ENCODE measurements around the gene ABHD6.
"Not testable (repeated sequence)": the region's sequence is repeated elsewhere in the genome, so short reads cannot be mapped to it uniquely, and the experiment has no call there.

ABHD6 gene

DNA sequence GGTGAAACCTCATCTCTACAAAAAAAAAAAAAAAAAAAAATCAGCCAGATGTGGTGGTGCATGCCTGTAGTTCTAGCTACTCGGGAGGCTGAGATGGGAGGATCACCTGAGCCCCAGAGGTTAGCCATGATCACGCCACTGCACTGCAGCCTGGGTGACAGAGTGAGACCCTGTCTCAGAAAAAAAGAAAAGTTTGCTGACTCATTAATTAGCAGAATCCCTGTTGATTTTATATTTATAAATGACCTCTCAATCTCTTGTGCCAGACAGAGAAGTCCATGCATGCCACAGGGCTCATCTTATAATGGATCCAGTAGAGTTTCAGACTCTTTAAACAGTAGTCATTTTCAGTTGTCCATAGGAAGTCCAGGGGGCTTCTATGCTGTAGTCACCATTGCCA is 32.9 kb downstream of the ABHD6 start:
- Histone ChIP-seq H3K9ac (ENCODE audit: insufficient read length) (no peak overlapping the region), H3K36me3 (ENCODE audit: insufficient read depth, low read length) (peaks cover 95% of the 10 kb centered on the region), H3K4me3 (no peak overlapping the region), H3K27ac (peak overlapping the region; percentile 54; the same call in 1 of the 2 replicates), H3K9me3 (ENCODE audit: low read depth, low read length) (no peaks in the 10 kb centered on the region)
- TF ChIP-seq POLR2AphosphoS5 (IDR thresholded peaks at IDR 0.05; ENCODE audit: borderline replicate concordance, low read depth, low read length) = no peak
- no peak for TF ChIP-seq FOXP2 (optimal IDR thresholded peaks at IDR 0.05; ENCODE audit: control extremely low read depth, extremely low read length, insufficient read depth)
- TF ChIP-seq EZH2 (IDR thresholded peaks at IDR 0.05) = no peak
- no peak for DNase-seq (ENCODE audit: low read depth, low spot score)

DNA sequence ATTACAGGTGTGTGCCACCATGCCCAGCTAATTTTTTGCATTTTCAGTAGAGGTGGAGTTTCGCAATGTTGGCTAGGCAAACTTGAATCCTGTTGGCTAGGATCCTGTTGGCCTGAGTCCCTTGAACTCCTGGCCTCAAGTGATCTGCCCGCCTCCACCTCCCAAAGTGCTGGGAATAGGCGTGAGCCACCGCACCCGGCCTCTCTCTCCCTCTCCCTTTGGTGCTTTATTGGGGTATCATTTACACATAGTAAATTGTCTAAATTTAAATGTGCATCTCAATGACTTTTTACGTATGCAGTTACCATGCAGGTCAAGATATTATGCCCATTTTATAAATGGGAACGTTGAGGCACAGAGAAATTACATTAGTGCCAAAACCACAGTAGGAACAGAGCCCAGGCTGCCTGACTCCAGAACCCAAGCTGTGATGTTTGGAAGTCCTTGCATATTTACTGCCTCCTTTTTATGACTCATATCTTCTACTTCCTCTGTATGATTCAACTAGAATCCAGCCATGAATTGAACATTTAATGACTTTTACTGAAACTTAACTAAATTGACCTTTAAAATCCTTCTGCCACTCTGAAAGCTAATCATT is 34.4 kb downstream of the ABHD6 start:
- H3K9ac ChIP-seq (ENCODE audit: insufficient read length) = no peak overlapping the region
- H3K36me3 ChIP-seq (ENCODE audit: insufficient read depth, low read length) = peaks cover 84% of the 10 kb centered on the region
- no peaks in the 10 kb centered on the region for H3K9me3 ChIP-seq (ENCODE audit: low read depth, low read length)
- H3K27ac ChIP-seq = no peak overlapping the region
- TF ChIP-seq POLR2AphosphoS5 (IDR thresholded peaks at IDR 0.05; ENCODE audit: borderline replicate concordance, low read depth, low read length) = no peak
- TF ChIP-seq FOXP2 (optimal IDR thresholded peaks at IDR 0.05; ENCODE audit: control extremely low read depth, extremely low read length, insufficient read depth) = no peak
- TF ChIP-seq EZH2 (IDR thresholded peaks at IDR 0.05) = no peak
- no peak for DNase-seq (ENCODE audit: low read depth, low spot score)
- H3K4me3 ChIP-seq = no peak overlapping the region

DNA sequence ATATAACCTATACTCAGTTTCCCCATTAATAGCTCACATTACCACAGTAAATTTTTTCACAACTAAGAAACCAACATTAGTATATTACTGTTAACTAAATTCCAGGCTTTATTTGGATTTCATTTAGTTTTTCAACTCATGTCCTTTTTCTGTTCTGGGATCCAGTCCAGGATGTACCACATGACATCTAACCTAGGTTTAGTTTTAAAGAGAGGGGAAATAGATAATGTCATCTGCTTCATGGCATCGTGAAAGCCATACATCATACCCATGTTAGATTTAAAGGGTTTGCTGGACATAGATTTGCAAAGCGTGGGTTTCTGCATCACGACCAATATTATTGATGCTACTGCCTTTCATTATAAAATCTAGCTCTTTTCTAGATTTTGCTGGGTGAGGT is 35.3 kb downstream of the ABHD6 start:
- H3K9ac ChIP-seq (ENCODE audit: insufficient read length) = no peak overlapping the region

DNA sequence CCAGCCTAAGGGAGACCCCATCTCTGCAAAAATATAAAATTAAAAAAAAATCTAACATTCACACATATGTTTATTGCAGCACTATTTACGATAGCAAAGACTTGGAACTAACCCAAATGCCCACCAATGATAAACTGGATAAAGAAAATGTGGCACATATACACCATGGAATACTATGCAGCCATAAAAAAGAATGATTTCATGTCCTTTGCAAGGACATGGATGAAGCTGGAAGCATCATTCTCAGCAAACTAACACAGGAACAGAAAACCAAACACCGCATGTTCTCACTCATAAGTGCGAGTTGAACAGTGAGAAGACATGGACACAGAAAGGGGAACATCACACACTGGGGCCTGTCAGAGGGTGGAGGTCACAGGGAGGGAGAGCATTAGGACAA is 35.8 kb downstream of the ABHD6 start:
- not testable (repeated sequence) for H3K9me3 ChIP-seq (ENCODE audit: low read depth, low read length); H3K27ac ChIP-seq; H3K9ac ChIP-seq (ENCODE audit: insufficient read length); H3K4me3 ChIP-seq; DNase-seq (ENCODE audit: low read depth, low spot score)
- peaks cover 72% of the 10 kb centered on the region for H3K36me3 ChIP-seq (ENCODE audit: insufficient read depth, low read length)

More for the DNA sequence above, 35.3 kb downstream of the ABHD6 start:
- Histone ChIP-seq H3K36me3 (ENCODE audit: insufficient read depth, low read length) (peaks cover 77% of the 10 kb centered on the region), H3K4me3 (no peak overlapping the region), H3K27ac (no peak overlapping the region), H3K9me3 (ENCODE audit: low read depth, low read length) (no peaks in the 10 kb centered on the region)
- no peak for DNase-seq (ENCODE audit: low read depth, low spot score)
- TF ChIP-seq FOXP2 (optimal IDR thresholded peaks at IDR 0.05; ENCODE audit: control extremely low read depth, extremely low read length, insufficient read depth) (no peak), POLR2AphosphoS5 (IDR thresholded peaks at IDR 0.05; ENCODE audit: borderline replicate concordance, low read depth, low read length) (no peak), EZH2 (IDR thresholded peaks at IDR 0.05) (no peak)

DNA sequence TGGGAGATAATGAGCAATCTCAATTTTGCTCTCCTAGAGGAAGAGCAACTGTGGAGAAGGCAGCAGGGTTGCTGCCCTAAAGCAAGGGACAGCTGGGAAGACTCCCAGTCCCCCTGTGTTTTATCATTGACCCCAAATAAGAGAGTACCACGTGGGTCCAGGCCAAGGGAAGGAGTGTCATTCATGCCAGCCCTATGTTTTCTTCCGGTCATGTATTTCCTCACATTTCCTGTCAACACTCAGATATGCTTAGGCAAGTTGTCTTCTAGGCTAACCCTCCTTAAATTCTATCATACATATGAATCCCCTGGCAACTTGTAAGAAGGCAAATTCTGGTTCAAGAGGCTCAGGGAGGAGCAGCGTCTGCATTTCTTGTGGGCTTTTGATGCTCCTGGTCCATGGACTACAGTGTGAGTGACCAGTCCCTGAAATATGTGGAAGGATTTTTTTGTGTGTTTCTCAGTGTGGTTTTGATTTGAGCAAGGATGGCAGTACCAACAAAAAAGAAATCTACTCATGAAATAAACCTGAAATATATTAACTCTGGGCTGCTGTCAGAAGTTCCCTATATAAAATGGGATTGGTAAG is 36.5 kb downstream of the ABHD6 start:
- TF ChIP-seq EZH2 (IDR thresholded peaks at IDR 0.05) (no peak), POLR2AphosphoS5 (IDR thresholded peaks at IDR 0.05; ENCODE audit: borderline replicate concordance, low read depth, low read length) (no peak), FOXP2 (optimal IDR thresholded peaks at IDR 0.05; ENCODE audit: control extremely low read depth, extremely low read length, insufficient read depth) (no peak)
- Histone ChIP-seq H3K9me3 (ENCODE audit: low read depth, low read length) (no peaks in the 10 kb centered on the region), H3K36me3 (ENCODE audit: insufficient read depth, low read length) (peaks cover 64% of the 10 kb centered on the region), H3K4me3 (no peak overlapping the region), H3K27ac (no peak overlapping the region), H3K9ac (ENCODE audit: insufficient read length) (no peak overlapping the region)
- no peak for DNase-seq (ENCODE audit: low read depth, low spot score)

DNA sequence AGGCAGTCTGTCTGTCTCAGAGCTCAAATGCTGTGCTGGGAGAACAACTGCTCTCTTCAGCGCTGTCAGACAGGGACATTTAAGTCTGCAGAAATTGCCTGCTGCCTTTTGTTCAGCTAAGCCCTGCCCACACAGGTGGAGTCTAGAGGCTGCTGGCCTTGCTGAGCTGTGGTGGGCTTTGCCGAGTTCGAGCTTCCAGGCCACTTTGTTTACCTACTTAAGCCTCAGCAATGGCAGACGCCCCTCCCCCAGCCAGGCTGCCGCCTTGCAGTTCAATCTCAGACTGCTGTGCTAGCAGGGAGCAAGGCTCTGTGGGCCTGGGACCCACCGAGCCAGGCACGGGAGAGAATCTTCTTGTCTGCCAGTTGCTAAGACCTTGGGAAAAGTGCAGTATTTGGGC is 43.5 kb downstream of the ABHD6 start:
- no peak overlapping the region for H3K4me3 ChIP-seq
- DNase-seq (ENCODE audit: low read depth, low spot score) = no peak
- H3K9me3 ChIP-seq (ENCODE audit: low read depth, low read length) = no peaks in the 10 kb centered on the region
- TF ChIP-seq FOXP2 (optimal IDR thresholded peaks at IDR 0.05; ENCODE audit: control extremely low read depth, extremely low read length, insufficient read depth) (no peak), POLR2AphosphoS5 (IDR thresholded peaks at IDR 0.05; ENCODE audit: borderline replicate concordance, low read depth, low read length) (no peak), EZH2 (IDR thresholded peaks at IDR 0.05) (no peak)
- H3K36me3 ChIP-seq (ENCODE audit: insufficient read depth, low read length) = peaks cover 43% of the 10 kb centered on the region
- no peak overlapping the region for H3K27ac ChIP-seq
- H3K9ac ChIP-seq (ENCODE audit: insufficient read length) = no peak overlapping the region

DNA sequence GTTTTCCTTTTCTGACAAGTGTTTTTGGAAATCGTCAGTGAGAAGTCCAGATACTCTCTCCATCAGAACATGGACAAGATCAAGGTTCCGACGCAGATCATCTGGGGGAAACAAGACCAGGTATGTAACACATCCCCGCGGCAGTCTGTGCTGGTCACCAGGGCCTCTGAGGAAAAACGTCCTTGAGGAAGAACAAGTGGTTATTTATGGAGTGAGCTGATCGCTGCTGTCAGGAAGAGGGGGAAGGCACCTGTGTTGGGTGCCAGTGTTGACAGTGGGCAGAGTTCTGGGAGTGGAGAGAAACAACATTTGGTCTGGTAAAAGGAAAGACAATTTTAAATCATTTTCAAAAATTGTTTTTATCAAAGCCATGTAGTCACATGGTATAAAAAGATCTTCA is 47.7 kb downstream of the ABHD6 start:
- DNase-seq (ENCODE audit: low read depth, low spot score) = no peak
- no peak for TF ChIP-seq EZH2 (IDR thresholded peaks at IDR 0.05)
- no peak for TF ChIP-seq FOXP2 (optimal IDR thresholded peaks at IDR 0.05; ENCODE audit: control extremely low read depth, extremely low read length, insufficient read depth)
- no peaks in the 10 kb centered on the region for H3K9me3 ChIP-seq (ENCODE audit: low read depth, low read length)
- H3K9ac ChIP-seq (ENCODE audit: insufficient read length) = no peak overlapping the region
- H3K27ac ChIP-seq = no peak overlapping the region
- H3K4me3 ChIP-seq = no peak overlapping the region
- peaks cover 67% of the 10 kb centered on the region for H3K36me3 ChIP-seq (ENCODE audit: insufficient read depth, low read length)

DNA sequence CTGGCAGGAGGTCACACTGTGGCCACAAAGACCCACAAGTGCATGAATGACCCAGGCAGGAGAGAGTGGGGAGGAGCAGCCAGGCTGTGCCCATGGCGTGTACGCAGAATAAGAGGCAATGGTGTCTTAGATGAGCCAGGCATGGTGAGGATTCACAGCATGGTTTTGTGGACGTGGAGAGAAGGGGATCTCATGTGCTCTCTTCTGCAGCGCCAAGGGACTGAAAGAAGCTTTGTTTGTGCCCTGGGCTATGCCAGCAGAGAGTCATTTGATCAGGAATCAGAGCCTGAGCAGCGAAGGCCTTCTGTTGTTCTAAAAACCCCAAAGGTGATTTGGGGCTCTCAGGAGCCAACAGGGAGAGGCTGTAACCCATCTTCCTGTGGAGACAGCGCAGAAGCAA is 49.8 kb downstream of the ABHD6 start:
- H3K27ac ChIP-seq = peak overlapping the region; percentile 57; the same call in 1 of the 2 replicates
- no peak for DNase-seq (ENCODE audit: low read depth, low spot score)
- no peak overlapping the region for H3K4me3 ChIP-seq
- TF ChIP-seq POLR2AphosphoS5 (IDR thresholded peaks at IDR 0.05; ENCODE audit: borderline replicate concordance, low read depth, low read length) = no peak
- TF ChIP-seq FOXP2 (optimal IDR thresholded peaks at IDR 0.05; ENCODE audit: control extremely low read depth, extremely low read length, insufficient read depth) = no peak
- no peak for TF ChIP-seq EZH2 (IDR thresholded peaks at IDR 0.05)
- H3K9me3 ChIP-seq (ENCODE audit: low read depth, low read length) = no peaks in the 10 kb centered on the region
- H3K9ac ChIP-seq (ENCODE audit: insufficient read length) = no peak overlapping the region
- peaks cover 59% of the 10 kb centered on the region for H3K36me3 ChIP-seq (ENCODE audit: insufficient read depth, low read length)
